ENCODE results near the gene TMED8. TPM values are rescaled to one million over a fixed set of nuclear protein-coding genes. Genes with fewer than 3 reads are reported as not detected.

Gene TMED8
- total RNA-seq, 1 donor, result 12.5 TPM

DNA sequence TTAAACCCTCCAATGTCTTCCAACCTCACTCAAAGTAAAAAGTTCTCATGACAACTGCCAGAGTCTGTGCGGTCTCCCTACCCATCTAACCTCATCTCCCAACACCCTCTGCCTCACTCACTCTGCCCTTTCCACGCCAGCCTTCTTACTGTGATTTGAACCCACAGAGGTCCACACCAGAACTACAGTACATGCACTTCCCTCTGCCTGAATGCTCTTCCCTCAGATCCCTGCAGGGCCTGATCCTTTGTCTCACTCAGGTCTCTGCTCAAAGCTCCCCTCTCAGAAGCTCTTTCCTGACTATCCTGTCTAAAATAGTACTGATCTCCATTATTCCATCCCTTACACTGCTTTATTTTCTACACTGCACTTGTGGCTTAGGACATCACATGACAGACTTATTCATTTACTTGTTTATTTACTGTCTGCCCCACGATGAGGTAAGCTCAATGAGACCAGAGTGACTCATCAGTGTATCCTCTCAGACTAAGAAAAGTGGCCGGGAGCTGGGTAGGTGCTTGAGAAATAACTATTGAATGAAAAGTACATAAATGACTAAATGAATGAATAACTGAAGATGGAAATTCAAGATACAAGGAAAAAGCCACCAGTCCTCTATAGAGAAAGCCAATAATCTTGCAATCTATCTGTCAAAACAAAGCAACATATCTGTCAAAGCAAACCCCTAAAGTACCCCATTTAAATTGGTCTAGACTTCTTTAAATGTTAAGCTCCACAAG is 73.3 kb downstream of the TMED8 start:
- DNase-seq (ENCODE audit: low read depth), result peak; percentile 97
- TF ChIP-seq, protein P1, sequence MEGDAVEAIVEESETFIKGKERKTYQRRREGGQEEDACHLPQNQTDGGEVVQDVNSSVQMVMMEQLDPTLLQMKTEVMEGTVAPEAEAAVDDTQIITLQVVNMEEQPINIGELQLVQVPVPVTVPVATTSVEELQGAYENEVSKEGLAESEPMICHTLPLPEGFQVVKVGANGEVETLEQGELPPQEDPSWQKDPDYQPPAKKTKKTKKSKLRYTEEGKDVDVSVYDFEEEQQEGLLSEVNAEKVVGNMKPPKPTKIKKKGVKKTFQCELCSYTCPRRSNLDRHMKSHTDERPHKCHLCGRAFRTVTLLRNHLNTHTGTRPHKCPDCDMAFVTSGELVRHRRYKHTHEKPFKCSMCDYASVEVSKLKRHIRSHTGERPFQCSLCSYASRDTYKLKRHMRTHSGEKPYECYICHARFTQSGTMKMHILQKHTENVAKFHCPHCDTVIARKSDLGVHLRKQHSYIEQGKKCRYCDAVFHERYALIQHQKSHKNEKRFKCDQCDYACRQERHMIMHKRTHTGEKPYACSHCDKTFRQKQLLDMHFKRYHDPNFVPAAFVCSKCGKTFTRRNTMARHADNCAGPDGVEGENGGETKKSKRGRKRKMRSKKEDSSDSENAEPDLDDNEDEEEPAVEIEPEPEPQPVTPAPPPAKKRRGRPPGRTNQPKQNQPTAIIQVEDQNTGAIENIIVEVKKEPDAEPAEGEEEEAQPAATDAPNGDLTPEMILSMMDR (IDR thresholded peaks at IDR 0.05; ENCODE audit: insufficient read depth, low read depth, low read length), result no peak
- no peak overlapping the region for H3K4me3 ChIP-seq (ENCODE audit: low read depth, low read length)

DNA sequence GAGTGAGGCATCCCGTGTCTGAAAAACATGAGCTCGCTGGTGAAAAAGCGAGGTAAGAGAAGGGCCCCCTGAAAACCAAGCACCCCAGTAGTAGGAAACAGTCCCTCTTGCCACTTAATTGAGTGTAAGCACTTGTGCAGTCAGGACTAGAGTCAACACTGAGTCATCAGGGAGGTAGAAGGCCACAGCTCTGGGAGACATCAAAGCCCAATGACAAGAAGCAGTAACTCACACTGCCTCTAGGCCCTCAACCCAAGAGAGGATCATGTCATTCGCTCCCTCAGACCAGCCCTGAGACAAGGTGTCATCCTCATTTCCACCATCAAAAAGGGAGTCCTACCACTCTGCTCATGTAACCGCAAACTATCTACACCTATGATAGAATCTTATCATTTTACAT is 74.0 kb downstream of the TMED8 start:
- DNase-seq (ENCODE audit: low read depth), result peak; percentile 85
- H3K4me3 ChIP-seq (ENCODE audit: low read depth, low read length), result no peak overlapping the region
- TF ChIP-seq, protein P1 (IDR thresholded peaks at IDR 0.05; ENCODE audit: insufficient read depth, low read depth, low read length), result no peak

DNA sequence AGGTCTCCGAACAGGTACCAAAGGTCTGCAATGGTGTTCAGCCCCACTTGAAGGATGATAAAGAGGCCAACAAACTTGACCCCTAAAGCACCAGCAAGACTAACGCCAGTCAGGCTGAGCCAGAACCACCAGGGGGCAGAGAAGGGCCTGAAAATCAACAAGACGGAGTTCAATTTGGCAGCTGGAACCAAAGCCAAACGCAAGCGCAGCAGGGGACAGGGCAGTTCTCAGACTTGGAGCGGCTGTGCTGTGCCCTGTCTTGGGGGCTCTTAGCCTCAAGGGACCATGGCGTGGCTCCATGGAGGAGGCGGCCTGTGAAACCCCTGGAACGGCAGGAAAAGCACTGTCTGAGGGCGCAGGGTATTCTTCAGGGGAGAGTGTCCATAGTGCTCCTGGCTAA is 75.8 kb downstream of the TMED8 start:
- DNase-seq (ENCODE audit: low read depth), result peak; percentile 91

DNA sequence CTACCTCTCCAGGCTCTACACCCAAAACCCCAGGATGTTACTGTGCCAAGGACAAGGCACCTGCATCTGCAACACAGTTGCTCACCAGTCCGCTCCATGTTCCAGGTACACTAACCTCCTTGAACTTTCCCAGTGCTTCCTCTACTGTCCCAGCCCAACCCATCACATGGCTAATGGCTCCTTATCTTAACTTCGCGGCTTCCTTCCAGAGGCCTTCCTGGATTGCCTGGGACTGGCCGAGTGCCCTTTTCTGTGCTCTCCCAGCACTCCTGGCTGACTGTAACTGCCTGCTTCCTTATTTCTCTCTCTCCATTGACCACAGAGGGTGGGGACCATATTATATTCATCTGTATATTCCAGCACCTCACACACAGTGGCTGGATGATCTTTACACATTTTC is 77.1 kb downstream of the TMED8 start:
- TF ChIP-seq, protein P1 (IDR thresholded peaks at IDR 0.05; ENCODE audit: insufficient read depth, low read depth, low read length), result no peak
- no peak overlapping the region for H3K4me3 ChIP-seq (ENCODE audit: low read depth, low read length)
- no peak for DNase-seq (ENCODE audit: low read depth)

More for the DNA sequence above, 75.8 kb downstream of the TMED8 start:
- TF ChIP-seq, protein P1 (IDR thresholded peaks at IDR 0.05; ENCODE audit: insufficient read depth, low read depth, low read length), result peak; percentile 96
- H3K4me3 ChIP-seq (ENCODE audit: low read depth, low read length), result no peak overlapping the region

DNA sequence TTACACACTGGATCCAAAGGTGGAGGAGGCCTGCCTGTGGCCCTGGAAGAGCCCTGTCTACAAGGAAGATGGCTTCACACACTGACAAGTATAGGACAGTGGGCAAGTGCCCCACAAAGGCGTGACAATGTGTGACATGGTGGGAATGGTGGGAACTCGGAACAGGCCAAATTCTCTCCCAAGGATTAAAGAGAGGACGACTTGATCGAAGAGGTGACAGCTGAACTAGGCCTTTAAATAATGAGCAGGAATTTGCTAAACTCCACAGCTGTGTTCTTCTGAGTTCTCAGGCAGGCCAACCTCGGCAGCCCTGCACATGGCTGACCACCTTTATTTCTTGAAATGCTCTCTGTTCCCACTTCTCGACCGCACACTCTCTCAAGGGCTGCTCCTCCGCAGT is 80.0 kb downstream of the TMED8 start:
- H3K4me3 ChIP-seq (ENCODE audit: low read depth, low read length), result no peak overlapping the region
- DNase-seq (ENCODE audit: low read depth), result no peak
- TF ChIP-seq, protein P1 (IDR thresholded peaks at IDR 0.05; ENCODE audit: insufficient read depth, low read depth, low read length), result no peak

DNA sequence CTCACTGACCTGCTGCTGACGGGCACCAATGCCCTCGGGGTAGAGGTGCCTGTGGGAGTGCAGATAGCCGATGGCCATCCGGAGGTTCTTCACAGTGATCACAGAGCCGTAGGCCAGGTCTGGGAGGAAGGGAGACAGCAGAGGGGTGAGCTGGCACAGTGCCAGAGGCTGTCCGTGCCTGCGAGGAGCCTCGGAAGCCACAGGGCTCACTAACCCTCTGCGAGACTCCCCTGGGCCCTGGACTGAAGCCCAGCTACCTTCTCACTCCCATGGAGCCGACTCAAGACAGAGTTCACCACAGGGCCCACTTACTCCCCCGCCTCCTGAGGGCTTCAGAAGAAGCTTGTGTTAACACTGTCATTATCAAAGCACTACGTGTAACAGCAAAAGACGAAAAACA is 80.7 kb downstream of the TMED8 start:
- DNase-seq (ENCODE audit: low read depth), result no peak
- TF ChIP-seq, protein P1 (IDR thresholded peaks at IDR 0.05; ENCODE audit: insufficient read depth, low read depth, low read length), result no peak
- H3K4me3 ChIP-seq (ENCODE audit: low read depth, low read length), result no peak overlapping the region

DNA sequence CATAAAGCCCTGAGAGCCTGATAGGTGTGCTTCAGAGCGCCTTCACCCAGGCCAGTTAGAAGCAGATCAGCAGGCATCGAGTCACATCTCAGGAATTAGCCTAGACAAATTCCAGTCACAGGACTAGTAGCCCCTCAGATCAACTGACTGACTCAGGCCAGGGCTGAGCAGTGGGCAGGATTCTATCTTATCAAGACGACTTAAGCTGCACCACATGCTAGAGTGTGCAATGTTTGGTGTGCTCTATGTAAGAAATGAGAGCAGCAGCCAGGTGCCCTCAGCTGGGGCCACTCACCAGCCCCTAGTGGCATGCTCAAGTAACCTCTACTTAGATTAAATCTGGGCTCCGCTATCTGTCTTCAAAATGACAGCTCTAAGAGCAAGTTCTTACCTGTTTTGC is 86.2 kb downstream of the TMED8 start:
- TF ChIP-seq, protein P1 (IDR thresholded peaks at IDR 0.05; ENCODE audit: insufficient read depth, low read depth, low read length), result no peak
- peak; percentile 39 for DNase-seq (ENCODE audit: low read depth)

More for the DNA sequence above, 86.2 kb downstream of the TMED8 start:
- no peak overlapping the region for H3K4me3 ChIP-seq (ENCODE audit: low read depth, low read length)

Data from fibroblast of villous mesenchyme (primary cell).